GM23338 (cell line): Measurements from ENCODE around the gene MARCHF10.

Source experiments
- CREB1 ChIP-seq: fragments of 250-450 bp; sonication (Bioruptor Pico); IDR thresholded peaks from 2 replicates; pipeline ENCODE4 v1.5.0; 2020; ENCODE audit warnings: low read depth, mild to moderate bottlenecking, moderate library complexity
- EZH2 ChIP-seq: fragments of 200-600 bp; sonication (generic); IDR thresholded peaks from one replicate; pipeline ENCODE4 v1.8.0; 2017; ENCODE audit warnings: antibody characterized with exemption, mild to moderate bottlenecking, low read depth; ENCODE audit not compliant: unreplicated experiment
- EZH2phosphoT487 ChIP-seq: fragments of 200-600 bp; sonication (generic); IDR thresholded peaks from one replicate; pipeline ENCODE4 v1.8.1; 2018; ENCODE audit warnings: antibody characterized with exemption; ENCODE audit not compliant: unreplicated experiment
- POLR2AphosphoS5 ChIP-seq: IDR thresholded peaks from 2 replicates; pipeline ENCODE4 v1.6.1; 2016; ENCODE audit warnings: antibody characterized with exemption, low read depth
- REST ChIP-seq: IDR thresholded peaks from one replicate; pipeline ENCODE4 v1.6.1; 2018; ENCODE audit warnings: antibody characterized with exemption; ENCODE audit not compliant: unreplicated experiment
- ZNF114 ChIP-seq: fragments of 250-450 bp; sonication (Bioruptor Pico); IDR thresholded peaks from 2 replicates; pipeline ENCODE4 v1.5.0; 2020; ENCODE audit warnings: mild to moderate bottlenecking, moderate library complexity
- TF ChIP-seq, protein P1 (sequence below), 2 experiments: fragments of 200-600 bp in 1 of 2; sonication (generic) in 1 of 2; conservative IDR thresholded peaks; 2 replicates each; pipeline versions ENCODE4 v1.5.1 to v1.6.1; 2016 to 2017; ENCODE audit warnings: antibody characterized with exemption in 2 of 2, low read depth in 2 of 2, mild to moderate bottlenecking in 2 of 2, moderate library complexity in 1 of 2
- TF ChIP-seq, protein P2 (sequence below): IDR thresholded peaks from 2 replicates; pipeline ENCODE4 v1.6.1; 2016; ENCODE audit warnings: antibody characterized with exemption

DNA sequence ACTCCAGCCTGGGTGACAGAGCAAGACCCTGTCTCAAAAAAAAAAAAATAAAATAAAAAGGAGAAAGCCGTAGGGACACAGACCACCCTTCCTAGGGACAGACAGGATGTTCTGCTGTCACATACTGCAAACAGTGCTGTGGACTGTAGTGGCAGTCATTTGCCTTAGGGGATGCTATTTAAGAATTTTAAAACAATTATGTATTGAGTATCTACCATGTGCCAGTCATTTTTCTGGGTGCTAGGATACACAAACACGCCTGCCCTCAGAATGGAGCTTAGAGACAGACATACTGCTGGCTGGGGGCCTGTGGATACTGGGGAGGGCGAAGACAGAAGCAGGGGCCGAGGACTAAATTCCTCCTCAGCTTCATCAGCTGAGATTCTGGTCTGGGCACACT is 135.2 kb downstream of the MARCHF10 start:
- TF ChIP-seq, protein P1, sequence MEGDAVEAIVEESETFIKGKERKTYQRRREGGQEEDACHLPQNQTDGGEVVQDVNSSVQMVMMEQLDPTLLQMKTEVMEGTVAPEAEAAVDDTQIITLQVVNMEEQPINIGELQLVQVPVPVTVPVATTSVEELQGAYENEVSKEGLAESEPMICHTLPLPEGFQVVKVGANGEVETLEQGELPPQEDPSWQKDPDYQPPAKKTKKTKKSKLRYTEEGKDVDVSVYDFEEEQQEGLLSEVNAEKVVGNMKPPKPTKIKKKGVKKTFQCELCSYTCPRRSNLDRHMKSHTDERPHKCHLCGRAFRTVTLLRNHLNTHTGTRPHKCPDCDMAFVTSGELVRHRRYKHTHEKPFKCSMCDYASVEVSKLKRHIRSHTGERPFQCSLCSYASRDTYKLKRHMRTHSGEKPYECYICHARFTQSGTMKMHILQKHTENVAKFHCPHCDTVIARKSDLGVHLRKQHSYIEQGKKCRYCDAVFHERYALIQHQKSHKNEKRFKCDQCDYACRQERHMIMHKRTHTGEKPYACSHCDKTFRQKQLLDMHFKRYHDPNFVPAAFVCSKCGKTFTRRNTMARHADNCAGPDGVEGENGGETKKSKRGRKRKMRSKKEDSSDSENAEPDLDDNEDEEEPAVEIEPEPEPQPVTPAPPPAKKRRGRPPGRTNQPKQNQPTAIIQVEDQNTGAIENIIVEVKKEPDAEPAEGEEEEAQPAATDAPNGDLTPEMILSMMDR (conservative IDR thresholded peaks at IDR 0.05; ENCODE audit: low read depth in 2 of 2): no peak
- TF ChIP-seq EZH2 (no peak), REST (no peak), EZH2phosphoT487 (no peak), ZNF114 (CRISPR knock-in tag) (no peak), POLR2AphosphoS5 (no peak), CREB1 (no peak)
- TF ChIP-seq, protein P2, sequence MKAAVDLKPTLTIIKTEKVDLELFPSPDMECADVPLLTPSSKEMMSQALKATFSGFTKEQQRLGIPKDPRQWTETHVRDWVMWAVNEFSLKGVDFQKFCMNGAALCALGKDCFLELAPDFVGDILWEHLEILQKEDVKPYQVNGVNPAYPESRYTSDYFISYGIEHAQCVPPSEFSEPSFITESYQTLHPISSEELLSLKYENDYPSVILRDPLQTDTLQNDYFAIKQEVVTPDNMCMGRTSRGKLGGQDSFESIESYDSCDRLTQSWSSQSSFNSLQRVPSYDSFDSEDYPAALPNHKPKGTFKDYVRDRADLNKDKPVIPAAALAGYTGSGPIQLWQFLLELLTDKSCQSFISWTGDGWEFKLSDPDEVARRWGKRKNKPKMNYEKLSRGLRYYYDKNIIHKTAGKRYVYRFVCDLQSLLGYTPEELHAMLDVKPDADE: no peak
